Endothelial cell of umbilical vein (primary cell): ENCODE results near the gene PDGFA. TPM values are rescaled to one million over a fixed set of nuclear protein-coding genes. Genes with fewer than 3 reads are reported as not detected.
A peak's percentile ranks its signal among the peaks of the same experiment; 100 is the strongest.

ENCODE experiments used
- BruUV-seq: library from RNA; stranded (reverse); fragments of 400-500 nt; replicated peaks from 2 replicates; lab custom pipeline; 2021; lab: Mats Ljungman, UMichigan
- CTCF ChIA-PET: fragments of 300-600, 350-600 bp; sonication (Branson Sonifier 250); formaldehyde crosslinking; loops from one replicate; lab custom pipeline; 2021; ENCODE audit warnings: antibody characterized with exemption, inconsistent platforms; lab: Charles Lee
- POLR2A ChIA-PET: fragments of 300-600, 350-600 bp; sonication (Branson Sonifier 250); formaldehyde crosslinking; loops from one replicate; lab custom pipeline; 2021; ENCODE audit warnings: antibody characterized with exemption, inconsistent platforms; lab: Charles Lee
- DNase-seq: peaks from one replicate; pipeline ENCODE4 v3.0.0-alpha.2; 2011; ENCODE audit warnings: low read depth, low spot score
- FAIRE-seq: peaks from 2 replicates; lab custom pipeline; 2011; peaks lifted over from hg19 to GRCh38; lab: Jason Lieb, UNC
- H2AFZ ChIP-seq: 2 replicates; pipeline ENCODE4 v1.6.0; 2012; ENCODE audit warnings: low read depth, low read length, control low read depth, inconsistent platforms
- H3K27ac ChIP-seq: 2 replicates; pipeline ENCODE4 v1.5.1; 2011; ENCODE audit warnings: low read depth, mild to moderate bottlenecking, control low read depth, low read length, moderate library complexity; ENCODE audit not compliant: insufficient read depth
- H3K27me3 ChIP-seq, 2 experiments: 2 replicates each; pipeline versions ENCODE4 v1.6.0 to v1.6.1; 2011; ENCODE audit warnings: low read length in 2 of 2, mixed read lengths in 1 of 2; ENCODE audit not compliant: control insufficient read depth in 2 of 2, insufficient read depth in 2 of 2
- H3K36me3 ChIP-seq, 2 experiments: 2 replicates in 1 of 2; 3 replicates in 1 of 2; pipeline ENCODE4 v1.5.1; 2011; ENCODE audit warnings: low read length in 2 of 2, mild to moderate bottlenecking in 1 of 2, moderate library complexity in 1 of 2; ENCODE audit not compliant: control insufficient read depth in 2 of 2, insufficient read depth in 2 of 2; ENCODE audit errors: extremely low read depth in 1 of 2
- H3K4me1 ChIP-seq: 3 replicates; pipeline ENCODE4 v1.5.1; 2011; ENCODE audit warnings: mild to moderate bottlenecking, low read length; ENCODE audit not compliant: control insufficient read depth, insufficient read depth; ENCODE audit errors: extremely low read depth
- H3K4me2 ChIP-seq: 2 replicates; pipeline ENCODE4 v1.6.1; 2011; ENCODE audit warnings: low read length, control low read depth, mixed read lengths; ENCODE audit not compliant: insufficient read depth
- H3K4me3 ChIP-seq, 3 experiments: fragments of 200-600 bp in 1 of 3; sonication (generic), shearing (Covaris generic) in 1 of 3; replicated peaks in 1 of 3; 2 replicates each; pipeline ENCODE4 v1.5.1; 2011 to 2016; ENCODE audit warnings: control low read depth in 3 of 3, low read length in 3 of 3, mild to moderate bottlenecking in 2 of 3, inconsistent platforms in 1 of 3, low read depth in 1 of 3, moderate library complexity in 1 of 3; ENCODE audit not compliant: insufficient read depth in 1 of 3
- H3K79me2 ChIP-seq: 2 replicates; pipeline ENCODE4 v1.6.0; 2012; ENCODE audit warnings: low read length, inconsistent platforms; ENCODE audit not compliant: control insufficient read depth, insufficient read depth
- H3K9ac ChIP-seq: replicated peaks from 2 replicates; pipeline ENCODE3; 2011; ENCODE audit warnings: low read length, control low read depth; ENCODE audit not compliant: insufficient read depth; ENCODE audit errors: extremely low read depth
- H3K9me1 ChIP-seq: replicated peaks from 3 replicates; pipeline ENCODE4 v1.6.0; 2011; ENCODE audit warnings: mild to moderate bottlenecking, low read length; ENCODE audit not compliant: control insufficient read depth, insufficient read depth; ENCODE audit errors: extremely low read depth
- H3K9me3 ChIP-seq: replicated peaks from 2 replicates; pipeline ENCODE4 v1.5.1; 2012; ENCODE audit warnings: low read length, inconsistent platforms; ENCODE audit not compliant: control insufficient read depth, insufficient read depth
- H4K20me1 ChIP-seq: replicated peaks from 2 replicates; pipeline ENCODE3; 2011; ENCODE audit warnings: mild to moderate bottlenecking, low read length; ENCODE audit not compliant: control insufficient read depth, insufficient read depth; ENCODE audit errors: extremely low read depth
- EZH2 ChIP-seq: IDR thresholded peaks from 2 replicates; pipeline ENCODE4 v1.6.1; 2012; ENCODE audit warnings: borderline replicate concordance, low read depth, mild to moderate bottlenecking, moderate library complexity, low read length, inconsistent platforms; ENCODE audit not compliant: severe bottlenecking
- GATA2 ChIP-seq: IDR thresholded peaks from 2 replicates; pipeline ENCODE4 v1.7.0; 2011; ENCODE audit warnings: low read depth, mild to moderate bottlenecking, moderate library complexity, mixed read lengths, low read length; ENCODE audit not compliant: insufficient read length, insufficient read depth
- JUN ChIP-seq: IDR thresholded peaks from 2 replicates; pipeline ENCODE4 v1.6.1; 2011; ENCODE audit warnings: borderline replicate concordance, low read depth; ENCODE audit not compliant: insufficient read length, insufficient read depth
- POLR2A ChIP-seq: IDR thresholded peaks from 2 replicates; pipeline ENCODE4 v1.6.1; 2012; ENCODE audit warnings: low read depth, mild to moderate bottlenecking, control low read depth, low read length
- POLR2AphosphoS5 ChIP-seq: IDR thresholded peaks from 2 replicates; pipeline ENCODE4 v1.6.1; 2012; ENCODE audit warnings: low read depth, mild to moderate bottlenecking, control low read depth, low read length, moderate library complexity; ENCODE audit not compliant: insufficient read depth
- dilution Hi-C: fragments of 300-500 bp; cut with MboI; formaldehyde crosslinking; loops from one replicate; pipeline ENCODE4 v1.15.0; 2019; ENCODE audit warnings: low sequenced_read_pairs; ENCODE audit not compliant: extremely low pct_ligation_motif_present
- intact Hi-C: fragments of 100-400 bp; cut with micrococcal nuclease; formaldehyde crosslinking; loops from one replicate; pipeline ENCODE4 v1.10.0; 2022
- polyA plus RNA-seq, 4 experiments: library from polyadenylated mRNA; depleted of rRNA in 3 of 4; stranded (reverse) in 3 of 4; unstranded in 1 of 4; fragments of >200 nt; gene quantifications; 2 replicates each; pipeline versions ENCODE4 v1.2.1 to v1.2.3, GENCODE V29; 2011 to 2012; ENCODE audit warnings: missing spikeins in 1 of 4
- total RNA-seq: library from RNA; stranded (reverse); gene quantifications from 2 replicates; pipeline ENCODE4 v1.2.3, GENCODE V29; 2021
- TF ChIP-seq, protein P1 (sequence below), 2 donors: IDR thresholded peaks; 1 replicate in 1 of 2; 2 replicates in 1 of 2; pipeline ENCODE4 v1.5.1; 2011; ENCODE audit warnings: low read length in 2 of 2, mild to moderate bottlenecking in 2 of 2, moderate library complexity in 2 of 2, control low read depth in 1 of 2, inconsistent platforms in 1 of 2, low read depth in 1 of 2; ENCODE audit not compliant: insufficient read depth in 1 of 2; ENCODE audit errors: extremely low read depth in 1 of 2

Gene PDGFA
- total and polyA plus RNA-seq, 2 donors (not counting 3 experiments of a cell fraction or from before 2014, with no cell fraction given) = 17.4 to 62.4 TPM

GRCh38 chr7:468681-469562, 50.7 kb downstream of the PDGFA start:
- Histone ChIP-seq H3K9me1 (no peaks in the 10 kb centered on the region), H4K20me1 (no peaks in the 10 kb centered on the region), H3K27me3 (no peaks in the 10 kb centered on the region), H3K4me3 (no peak overlapping the region), H3K9ac (no peak overlapping the region), H3K36me3 (no peaks in the 10 kb centered on the region), H3K4me1 (peaks cover 38% of the 10 kb centered on the region), H2AFZ (peak overlapping the region; percentile 71), H3K4me2 (no peak overlapping the region), H3K9me3 (no peaks in the 10 kb centered on the region), H3K27ac (peak overlapping the region; percentile 68), H3K79me2 (no peaks in the 10 kb centered on the region)
- POLR2A ChIA-PET = no interaction called here
- dilution Hi-C loops (no loop called here), intact Hi-C loops (no loop called here)
- TF ChIP-seq JUN (peak; percentile 9), GATA2 (no peak), POLR2A (no peak), EZH2 (no peak), POLR2AphosphoS5 (no peak)
- TF ChIP-seq, protein P1, sequence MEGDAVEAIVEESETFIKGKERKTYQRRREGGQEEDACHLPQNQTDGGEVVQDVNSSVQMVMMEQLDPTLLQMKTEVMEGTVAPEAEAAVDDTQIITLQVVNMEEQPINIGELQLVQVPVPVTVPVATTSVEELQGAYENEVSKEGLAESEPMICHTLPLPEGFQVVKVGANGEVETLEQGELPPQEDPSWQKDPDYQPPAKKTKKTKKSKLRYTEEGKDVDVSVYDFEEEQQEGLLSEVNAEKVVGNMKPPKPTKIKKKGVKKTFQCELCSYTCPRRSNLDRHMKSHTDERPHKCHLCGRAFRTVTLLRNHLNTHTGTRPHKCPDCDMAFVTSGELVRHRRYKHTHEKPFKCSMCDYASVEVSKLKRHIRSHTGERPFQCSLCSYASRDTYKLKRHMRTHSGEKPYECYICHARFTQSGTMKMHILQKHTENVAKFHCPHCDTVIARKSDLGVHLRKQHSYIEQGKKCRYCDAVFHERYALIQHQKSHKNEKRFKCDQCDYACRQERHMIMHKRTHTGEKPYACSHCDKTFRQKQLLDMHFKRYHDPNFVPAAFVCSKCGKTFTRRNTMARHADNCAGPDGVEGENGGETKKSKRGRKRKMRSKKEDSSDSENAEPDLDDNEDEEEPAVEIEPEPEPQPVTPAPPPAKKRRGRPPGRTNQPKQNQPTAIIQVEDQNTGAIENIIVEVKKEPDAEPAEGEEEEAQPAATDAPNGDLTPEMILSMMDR (IDR thresholded peaks at IDR 0.05; ENCODE audit: extremely low read depth in 1 of 2, insufficient read depth in 1 of 2, low read depth in 1 of 2, low read length in 2 of 2) = no peak
- FAIRE-seq (peak; percentile 94), DNase-seq (peak; percentile 51)
- CTCF ChIA-PET = no interaction called here
- no TSS peak for BruUV-seq
